ENCODE results near the gene TPM4. TPM values are rescaled to one million over a fixed set of nuclear protein-coding genes. Genes with fewer than 3 reads are reported as not detected.
A peak's percentile ranks its signal among the peaks of the same experiment; 100 is the strongest.

The TPM4 gene
- total and polyA plus RNA-seq, 2 of the 13 experiments (the other 11 are each of a cell fraction or from before 2014, with no cell fraction given), result 180 to 188 TPM

DNA sequence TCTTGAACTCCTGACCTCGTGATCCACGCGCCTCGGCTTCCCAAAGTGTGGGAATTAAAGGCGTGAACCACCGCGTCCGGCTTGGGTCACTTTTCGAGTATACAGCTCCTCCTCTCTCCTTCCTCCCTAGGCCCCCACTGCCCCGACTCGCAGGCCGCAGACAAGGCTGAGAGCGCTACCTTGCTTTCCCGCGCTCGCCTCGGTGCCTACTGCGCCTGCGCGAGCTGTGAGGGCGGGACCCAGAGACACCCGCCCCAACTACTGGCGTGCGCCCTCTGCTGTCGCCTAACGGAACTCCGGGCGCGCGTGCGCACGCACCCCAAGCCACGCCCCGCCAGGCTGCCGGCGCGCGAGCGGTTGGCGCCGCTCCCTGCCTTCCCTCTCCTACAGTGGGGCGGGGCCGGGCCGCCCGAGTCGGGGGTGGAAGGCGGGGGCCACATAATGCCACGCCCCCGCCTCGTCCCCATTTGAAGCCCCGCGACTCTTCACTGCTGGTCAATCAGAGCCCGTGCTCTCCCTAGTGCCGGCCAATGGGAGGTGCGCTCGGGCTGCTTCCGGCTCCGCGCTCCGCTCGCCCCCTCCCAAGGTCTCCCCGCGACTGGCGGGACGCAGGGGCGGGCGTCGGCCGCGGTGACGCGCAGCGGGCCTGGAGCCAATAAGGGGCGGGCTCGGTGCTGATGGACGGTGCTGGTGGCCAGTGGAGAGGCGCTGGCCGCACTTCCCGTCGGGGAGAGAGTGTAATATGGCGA is 35.0 kb downstream of the TPM4 start, which contains the start of gene RAB8A (continued):
- TF ChIP-seq, protein P1, sequence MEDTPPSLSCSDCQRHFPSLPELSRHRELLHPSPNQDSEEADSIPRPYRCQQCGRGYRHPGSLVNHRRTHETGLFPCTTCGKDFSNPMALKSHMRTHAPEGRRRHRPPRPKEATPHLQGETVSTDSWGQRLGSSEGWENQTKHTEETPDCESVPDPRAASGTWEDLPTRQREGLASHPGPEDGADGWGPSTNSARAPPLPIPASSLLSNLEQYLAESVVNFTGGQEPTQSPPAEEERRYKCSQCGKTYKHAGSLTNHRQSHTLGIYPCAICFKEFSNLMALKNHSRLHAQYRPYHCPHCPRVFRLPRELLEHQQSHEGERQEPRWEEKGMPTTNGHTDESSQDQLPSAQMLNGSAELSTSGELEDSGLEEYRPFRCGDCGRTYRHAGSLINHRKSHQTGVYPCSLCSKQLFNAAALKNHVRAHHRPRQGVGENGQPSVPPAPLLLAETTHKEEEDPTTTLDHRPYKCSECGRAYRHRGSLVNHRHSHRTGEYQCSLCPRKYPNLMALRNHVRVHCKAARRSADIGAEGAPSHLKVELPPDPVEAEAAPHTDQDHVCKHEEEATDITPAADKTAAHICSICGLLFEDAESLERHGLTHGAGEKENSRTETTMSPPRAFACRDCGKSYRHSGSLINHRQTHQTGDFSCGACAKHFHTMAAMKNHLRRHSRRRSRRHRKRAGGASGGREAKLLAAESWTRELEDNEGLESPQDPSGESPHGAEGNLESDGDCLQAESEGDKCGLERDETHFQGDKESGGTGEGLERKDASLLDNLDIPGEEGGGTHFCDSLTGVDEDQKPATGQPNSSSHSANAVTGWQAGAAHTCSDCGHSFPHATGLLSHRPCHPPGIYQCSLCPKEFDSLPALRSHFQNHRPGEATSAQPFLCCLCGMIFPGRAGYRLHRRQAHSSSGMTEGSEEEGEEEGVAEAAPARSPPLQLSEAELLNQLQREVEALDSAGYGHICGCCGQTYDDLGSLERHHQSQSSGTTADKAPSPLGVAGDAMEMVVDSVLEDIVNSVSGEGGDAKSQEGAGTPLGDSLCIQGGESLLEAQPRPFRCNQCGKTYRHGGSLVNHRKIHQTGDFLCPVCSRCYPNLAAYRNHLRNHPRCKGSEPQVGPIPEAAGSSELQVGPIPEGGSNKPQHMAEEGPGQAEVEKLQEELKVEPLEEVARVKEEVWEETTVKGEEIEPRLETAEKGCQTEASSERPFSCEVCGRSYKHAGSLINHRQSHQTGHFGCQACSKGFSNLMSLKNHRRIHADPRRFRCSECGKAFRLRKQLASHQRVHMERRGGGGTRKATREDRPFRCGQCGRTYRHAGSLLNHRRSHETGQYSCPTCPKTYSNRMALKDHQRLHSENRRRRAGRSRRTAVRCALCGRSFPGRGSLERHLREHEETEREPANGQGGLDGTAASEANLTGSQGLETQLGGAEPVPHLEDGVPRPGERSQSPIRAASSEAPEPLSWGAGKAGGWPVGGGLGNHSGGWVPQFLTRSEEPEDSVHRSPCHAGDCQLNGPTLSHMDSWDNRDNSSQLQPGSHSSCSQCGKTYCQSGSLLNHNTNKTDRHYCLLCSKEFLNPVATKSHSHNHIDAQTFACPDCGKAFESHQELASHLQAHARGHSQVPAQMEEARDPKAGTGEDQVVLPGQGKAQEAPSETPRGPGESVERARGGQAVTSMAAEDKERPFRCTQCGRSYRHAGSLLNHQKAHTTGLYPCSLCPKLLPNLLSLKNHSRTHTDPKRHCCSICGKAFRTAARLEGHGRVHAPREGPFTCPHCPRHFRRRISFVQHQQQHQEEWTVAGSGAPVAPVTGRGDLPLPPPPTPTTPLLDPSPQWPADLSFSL (CRISPR knock-in tag; IDR thresholded peaks at IDR 0.05), result no peak
- TF ChIP-seq TBX2 (CRISPR knock-in tag; IDR thresholded peaks at IDR 0.05; ENCODE audit: borderline replicate concordance) (peak; percentile 83), MIXL1 (CRISPR knock-in tag; IDR thresholded peaks at IDR 0.05) (no peak; the same call in 1 of the 2 replicates), RBAK (CRISPR knock-in tag; IDR thresholded peaks at IDR 0.05) (0 out of 2 replicates have a peak, but pooled peaks have one; percentile 29), HMGA1 (CRISPR knock-in tag; conservative IDR thresholded peaks at IDR 0.05) (no peak), ETV5 (CRISPR knock-in tag; IDR thresholded peaks at IDR 0.05; ENCODE audit: borderline replicate concordance) (peak; percentile 71), POLR2G (IDR thresholded peaks at IDR 0.05; ENCODE audit: low read depth, low read length) (no peak), SP5 (CRISPR knock-in tag; IDR thresholded peaks at IDR 0.05; ENCODE audit: borderline replicate concordance, low read depth) (peak; percentile 89)
- TF ChIP-seq, protein P2, sequence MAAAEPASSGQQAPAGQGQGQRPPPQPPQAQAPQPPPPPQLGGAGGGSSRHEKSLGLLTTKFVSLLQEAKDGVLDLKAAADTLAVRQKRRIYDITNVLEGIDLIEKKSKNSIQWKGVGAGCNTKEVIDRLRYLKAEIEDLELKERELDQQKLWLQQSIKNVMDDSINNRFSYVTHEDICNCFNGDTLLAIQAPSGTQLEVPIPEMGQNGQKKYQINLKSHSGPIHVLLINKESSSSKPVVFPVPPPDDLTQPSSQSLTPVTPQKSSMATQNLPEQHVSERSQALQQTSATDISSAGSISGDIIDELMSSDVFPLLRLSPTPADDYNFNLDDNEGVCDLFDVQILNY (CRISPR knock-in tag; conservative IDR thresholded peaks at IDR 0.05), result peak; percentile 97
- TF ChIP-seq, protein P3, sequence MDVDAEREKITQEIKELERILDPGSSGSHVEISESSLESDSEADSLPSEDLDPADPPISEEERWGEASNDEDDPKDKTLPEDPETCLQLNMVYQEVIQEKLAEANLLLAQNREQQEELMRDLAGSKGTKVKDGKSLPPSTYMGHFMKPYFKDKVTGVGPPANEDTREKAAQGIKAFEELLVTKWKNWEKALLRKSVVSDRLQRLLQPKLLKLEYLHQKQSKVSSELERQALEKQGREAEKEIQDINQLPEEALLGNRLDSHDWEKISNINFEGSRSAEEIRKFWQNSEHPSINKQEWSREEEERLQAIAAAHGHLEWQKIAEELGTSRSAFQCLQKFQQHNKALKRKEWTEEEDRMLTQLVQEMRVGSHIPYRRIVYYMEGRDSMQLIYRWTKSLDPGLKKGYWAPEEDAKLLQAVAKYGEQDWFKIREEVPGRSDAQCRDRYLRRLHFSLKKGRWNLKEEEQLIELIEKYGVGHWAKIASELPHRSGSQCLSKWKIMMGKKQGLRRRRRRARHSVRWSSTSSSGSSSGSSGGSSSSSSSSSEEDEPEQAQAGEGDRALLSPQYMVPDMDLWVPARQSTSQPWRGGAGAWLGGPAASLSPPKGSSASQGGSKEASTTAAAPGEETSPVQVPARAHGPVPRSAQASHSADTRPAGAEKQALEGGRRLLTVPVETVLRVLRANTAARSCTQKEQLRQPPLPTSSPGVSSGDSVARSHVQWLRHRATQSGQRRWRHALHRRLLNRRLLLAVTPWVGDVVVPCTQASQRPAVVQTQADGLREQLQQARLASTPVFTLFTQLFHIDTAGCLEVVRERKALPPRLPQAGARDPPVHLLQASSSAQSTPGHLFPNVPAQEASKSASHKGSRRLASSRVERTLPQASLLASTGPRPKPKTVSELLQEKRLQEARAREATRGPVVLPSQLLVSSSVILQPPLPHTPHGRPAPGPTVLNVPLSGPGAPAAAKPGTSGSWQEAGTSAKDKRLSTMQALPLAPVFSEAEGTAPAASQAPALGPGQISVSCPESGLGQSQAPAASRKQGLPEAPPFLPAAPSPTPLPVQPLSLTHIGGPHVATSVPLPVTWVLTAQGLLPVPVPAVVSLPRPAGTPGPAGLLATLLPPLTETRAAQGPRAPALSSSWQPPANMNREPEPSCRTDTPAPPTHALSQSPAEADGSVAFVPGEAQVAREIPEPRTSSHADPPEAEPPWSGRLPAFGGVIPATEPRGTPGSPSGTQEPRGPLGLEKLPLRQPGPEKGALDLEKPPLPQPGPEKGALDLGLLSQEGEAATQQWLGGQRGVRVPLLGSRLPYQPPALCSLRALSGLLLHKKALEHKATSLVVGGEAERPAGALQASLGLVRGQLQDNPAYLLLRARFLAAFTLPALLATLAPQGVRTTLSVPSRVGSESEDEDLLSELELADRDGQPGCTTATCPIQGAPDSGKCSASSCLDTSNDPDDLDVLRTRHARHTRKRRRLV (CRISPR knock-in tag; IDR thresholded peaks at IDR 0.05), result no peak
- TF ChIP-seq, protein P4, sequence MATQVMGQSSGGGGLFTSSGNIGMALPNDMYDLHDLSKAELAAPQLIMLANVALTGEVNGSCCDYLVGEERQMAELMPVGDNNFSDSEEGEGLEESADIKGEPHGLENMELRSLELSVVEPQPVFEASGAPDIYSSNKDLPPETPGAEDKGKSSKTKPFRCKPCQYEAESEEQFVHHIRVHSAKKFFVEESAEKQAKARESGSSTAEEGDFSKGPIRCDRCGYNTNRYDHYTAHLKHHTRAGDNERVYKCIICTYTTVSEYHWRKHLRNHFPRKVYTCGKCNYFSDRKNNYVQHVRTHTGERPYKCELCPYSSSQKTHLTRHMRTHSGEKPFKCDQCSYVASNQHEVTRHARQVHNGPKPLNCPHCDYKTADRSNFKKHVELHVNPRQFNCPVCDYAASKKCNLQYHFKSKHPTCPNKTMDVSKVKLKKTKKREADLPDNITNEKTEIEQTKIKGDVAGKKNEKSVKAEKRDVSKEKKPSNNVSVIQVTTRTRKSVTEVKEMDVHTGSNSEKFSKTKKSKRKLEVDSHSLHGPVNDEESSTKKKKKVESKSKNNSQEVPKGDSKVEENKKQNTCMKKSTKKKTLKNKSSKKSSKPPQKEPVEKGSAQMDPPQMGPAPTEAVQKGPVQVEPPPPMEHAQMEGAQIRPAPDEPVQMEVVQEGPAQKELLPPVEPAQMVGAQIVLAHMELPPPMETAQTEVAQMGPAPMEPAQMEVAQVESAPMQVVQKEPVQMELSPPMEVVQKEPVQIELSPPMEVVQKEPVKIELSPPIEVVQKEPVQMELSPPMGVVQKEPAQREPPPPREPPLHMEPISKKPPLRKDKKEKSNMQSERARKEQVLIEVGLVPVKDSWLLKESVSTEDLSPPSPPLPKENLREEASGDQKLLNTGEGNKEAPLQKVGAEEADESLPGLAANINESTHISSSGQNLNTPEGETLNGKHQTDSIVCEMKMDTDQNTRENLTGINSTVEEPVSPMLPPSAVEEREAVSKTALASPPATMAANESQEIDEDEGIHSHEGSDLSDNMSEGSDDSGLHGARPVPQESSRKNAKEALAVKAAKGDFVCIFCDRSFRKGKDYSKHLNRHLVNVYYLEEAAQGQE (IDR thresholded peaks at IDR 0.05; ENCODE audit: borderline replicate concordance in 1 of 2, low read depth in 1 of 2, low read length in 2 of 2), result no peak

All from HepG2 (cell line).